Activated CD8-positive, alpha-beta memory T cell treated with anti-CD3 and anti-CD28 coated beads, Interleukin-2, amount 50 U/mL, for 48 hours (primary cell): ENCODE data around the gene CGNL1.

ENCODE experiments used
- DNase-seq: peaks from one replicate; pipeline ENCODE4 v3.0.0-alpha.2; 2020

The CGNL1 gene

GRCh38 chr15:57354436-57355123 is 21.7 kb upstream of the CGNL1 start:
- no peak for DNase-seq

GRCh38 chr15:57355259-57355658 is 21.0 kb upstream of the CGNL1 start:
- DNase-seq: no peak

- no peak for DNase-seq
These were observed 20.1 kb upstream of the CGNL1 start for GRCh38 chr15:57356178-57356577.

GRCh38 chr15:57356636-57357035 is 19.7 kb upstream of the CGNL1 start:
- no peak for DNase-seq

GRCh38 chr15:57357799-57358198 is 18.5 kb upstream of the CGNL1 start:
- no peak for DNase-seq

GRCh38 chr15:57358571-57358970 is 17.7 kb upstream of the CGNL1 start:
- no peak for DNase-seq

- DNase-seq: no peak
These were observed 12.6 kb upstream of the CGNL1 start for GRCh38 chr15:57363661-57364060.

- DNase-seq: no peak
These were observed 11.9 kb upstream of the CGNL1 start for GRCh38 chr15:57364282-57365007.

- no peak for DNase-seq
These were observed 8.7 kb upstream of the CGNL1 start for GRCh38 chr15:57367556-57367955.

GRCh38 chr15:57370929-57371328 is 5.4 kb upstream of the CGNL1 start:
- no peak for DNase-seq

GRCh38 chr15:57373251-57373881 is 2.9 kb upstream of the CGNL1 start:
- DNase-seq: no peak

GRCh38 chr15:57373882-57374276 is 2.4 kb upstream of the CGNL1 start:
- DNase-seq: no peak

- no peak for DNase-seq
These were observed 582 bp downstream of the CGNL1 start for GRCh38 chr15:57376696-57377477.

GRCh38 chr15:57377478-57377847 is 1.2 kb downstream of the CGNL1 start:
- no peak for DNase-seq

- no peak for DNase-seq
These were observed 3.2 kb downstream of the CGNL1 start for GRCh38 chr15:57379487-57379886.

- DNase-seq: no peak
These were observed 4.5 kb downstream of the CGNL1 start for GRCh38 chr15:57380854-57381253.

- DNase-seq: no peak
These were observed 5.9 kb downstream of the CGNL1 start for GRCh38 chr15:57382215-57382614.

GRCh38 chr15:57382969-57383368 is 6.7 kb downstream of the CGNL1 start:
- DNase-seq: no peak

GRCh38 chr15:57384024-57384423 is 7.7 kb downstream of the CGNL1 start:
- no peak for DNase-seq

- DNase-seq: no peak
These were observed 8.5 kb downstream of the CGNL1 start for GRCh38 chr15:57384816-57385215.

GRCh38 chr15:57385923-57386390 is 9.7 kb downstream of the CGNL1 start:
- DNase-seq: no peak

GRCh38 chr15:57386976-57387375 is 10.7 kb downstream of the CGNL1 start:
- no peak for DNase-seq

- DNase-seq: no peak
These were observed 11.3 kb downstream of the CGNL1 start for GRCh38 chr15:57387564-57388076.
